ENCODE data around the gene ALDH1A3. TPM values are rescaled to one million over a fixed set of nuclear protein-coding genes. Genes with fewer than 3 reads are reported as not detected.

ALDH1A3 gene
- total RNA-seq, 4 donors from 2014 or later, result 6.7 to 39.4 (median 17.9) TPM

DNA sequence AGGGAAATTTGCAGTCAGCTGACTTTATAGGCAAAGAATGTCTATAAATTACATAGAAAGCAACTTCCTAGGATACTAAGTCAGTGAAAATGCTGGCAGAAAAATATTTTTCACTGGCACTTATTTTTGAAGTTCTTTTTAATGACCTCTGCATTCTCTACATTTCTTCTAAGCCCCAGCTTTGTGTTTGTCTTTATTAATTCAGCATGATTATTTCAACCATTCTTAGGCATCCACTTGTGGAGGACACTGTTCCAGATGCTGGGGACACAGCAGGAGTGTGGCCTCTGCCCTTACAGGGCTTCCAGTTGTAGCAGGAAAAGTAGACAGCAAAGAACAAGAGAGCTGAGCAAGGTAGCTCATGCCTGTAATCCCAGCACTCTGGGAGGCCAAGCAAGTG lies 54.5 kb downstream of the ALDH1A3 start:
- no peak overlapping the region for H3K27ac ChIP-seq
- in situ Hi-C loops (cut with MboI; ENCODE audit: low pct_ligation_motif_present in 1 of 4, low pct_unique_long_range_greater_than_20kb in 1 of 4, low sequenced_read_pairs in 3 of 4), result no loop called here

DNA sequence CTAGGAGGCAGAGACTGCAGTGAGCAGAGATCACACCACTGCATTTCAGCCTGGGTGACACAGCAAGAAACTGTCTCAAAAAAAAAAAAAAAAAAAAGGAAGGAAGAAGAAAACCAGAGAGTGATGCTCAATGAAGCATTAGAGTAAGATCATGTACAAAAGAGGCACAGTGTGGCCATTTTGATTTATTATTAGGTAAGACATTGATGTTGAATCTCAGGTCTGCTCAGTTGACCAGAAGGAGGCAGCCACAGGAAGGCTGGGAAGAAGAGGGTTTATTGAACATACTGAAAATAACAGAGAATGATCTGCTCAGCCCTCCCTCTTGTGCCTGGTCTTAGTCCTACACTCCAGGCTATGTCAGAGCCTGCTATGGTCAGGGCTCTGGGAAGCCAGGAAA lies 55.1 kb downstream of the ALDH1A3 start:
- in situ Hi-C loops (cut with MboI; ENCODE audit: low pct_ligation_motif_present in 1 of 4, low pct_unique_long_range_greater_than_20kb in 1 of 4, low sequenced_read_pairs in 3 of 4) (no loop called here), intact Hi-C loops (cut with DNase I; ENCODE audit: low total_unique reads) (no loop called here)
- no peaks in the 10 kb centered on the region for H3K4me1 ChIP-seq
- H3K27me3 ChIP-seq, result no peaks in the 10 kb centered on the region
- H3K4me3 ChIP-seq, result no peak overlapping the region
- TF ChIP-seq EP300 (IDR thresholded peaks at IDR 0.05; ENCODE audit: low read depth), result no peak
- TF ChIP-seq, protein P1, sequence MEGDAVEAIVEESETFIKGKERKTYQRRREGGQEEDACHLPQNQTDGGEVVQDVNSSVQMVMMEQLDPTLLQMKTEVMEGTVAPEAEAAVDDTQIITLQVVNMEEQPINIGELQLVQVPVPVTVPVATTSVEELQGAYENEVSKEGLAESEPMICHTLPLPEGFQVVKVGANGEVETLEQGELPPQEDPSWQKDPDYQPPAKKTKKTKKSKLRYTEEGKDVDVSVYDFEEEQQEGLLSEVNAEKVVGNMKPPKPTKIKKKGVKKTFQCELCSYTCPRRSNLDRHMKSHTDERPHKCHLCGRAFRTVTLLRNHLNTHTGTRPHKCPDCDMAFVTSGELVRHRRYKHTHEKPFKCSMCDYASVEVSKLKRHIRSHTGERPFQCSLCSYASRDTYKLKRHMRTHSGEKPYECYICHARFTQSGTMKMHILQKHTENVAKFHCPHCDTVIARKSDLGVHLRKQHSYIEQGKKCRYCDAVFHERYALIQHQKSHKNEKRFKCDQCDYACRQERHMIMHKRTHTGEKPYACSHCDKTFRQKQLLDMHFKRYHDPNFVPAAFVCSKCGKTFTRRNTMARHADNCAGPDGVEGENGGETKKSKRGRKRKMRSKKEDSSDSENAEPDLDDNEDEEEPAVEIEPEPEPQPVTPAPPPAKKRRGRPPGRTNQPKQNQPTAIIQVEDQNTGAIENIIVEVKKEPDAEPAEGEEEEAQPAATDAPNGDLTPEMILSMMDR (IDR thresholded peaks at IDR 0.05), result peak in 1 of 5 experiments; percentile 26
- no peak for TF ChIP-seq POLR2A (IDR thresholded peaks at IDR 0.05)
- no peak for TF ChIP-seq POLR2AphosphoS5 (IDR thresholded peaks at IDR 0.05)
- no peak for DNase-seq
- peaks cover 0 to 3% (median 0%) of the 10 kb centered on the region in 4 donors for H3K36me3 ChIP-seq
- no peaks in the 10 kb centered on the region for H3K9me3 ChIP-seq
- H3K27ac ChIP-seq, result no peak overlapping the region

More for the DNA sequence above, 54.5 kb downstream of the ALDH1A3 start:
- no peak for DNase-seq
- intact Hi-C loops (cut with DNase I; ENCODE audit: low total_unique reads), result no loop called here
- Histone ChIP-seq H3K4me3 (no peak overlapping the region), H3K4me1 (peaks cover 0 to 3% (median under 1%) of the 10 kb centered on the region in 4 donors), H3K36me3 (peaks cover 0 to 3% (median 0%) of the 10 kb centered on the region in 4 donors), H3K27me3 (no peaks in the 10 kb centered on the region), H3K9me3 (no peaks in the 10 kb centered on the region)
- TF ChIP-seq, protein P1 (IDR thresholded peaks at IDR 0.05), result no peak
- TF ChIP-seq EP300 (IDR thresholded peaks at IDR 0.05; ENCODE audit: low read depth) (no peak), POLR2A (IDR thresholded peaks at IDR 0.05) (no peak), POLR2AphosphoS5 (IDR thresholded peaks at IDR 0.05) (no peak)

DNA sequence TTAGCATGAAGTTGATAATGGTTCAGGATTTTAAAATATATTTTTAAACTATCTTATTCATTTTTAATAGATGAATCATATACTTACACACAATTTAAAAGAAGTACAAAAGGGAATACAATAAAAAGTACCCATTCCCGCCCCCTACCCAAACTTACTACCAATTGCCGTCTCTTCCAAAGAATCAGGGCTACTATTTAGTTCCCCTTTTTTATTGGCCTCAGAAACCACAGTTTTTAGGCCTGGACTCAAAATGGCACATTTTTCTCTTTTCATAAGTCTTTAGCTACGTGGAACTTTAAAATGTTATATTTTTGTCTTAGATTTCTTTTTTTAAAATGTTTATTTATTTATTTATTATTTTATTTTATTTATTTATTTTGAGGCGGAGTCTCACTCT lies 57.5 kb downstream of the ALDH1A3 start:
- H3K4me1 ChIP-seq, result no peaks in the 10 kb centered on the region
- peaks cover 0 to 3% (median 0%) of the 10 kb centered on the region in 4 donors for H3K36me3 ChIP-seq
- no peak overlapping the region for H3K4me3 ChIP-seq
- intact Hi-C loops (cut with DNase I; ENCODE audit: low total_unique reads), result no loop called here
- H3K27me3 ChIP-seq, result no peaks in the 10 kb centered on the region
- H3K27ac ChIP-seq, result no peak overlapping the region
- in situ Hi-C loops (cut with MboI; ENCODE audit: low pct_ligation_motif_present in 1 of 4, low pct_unique_long_range_greater_than_20kb in 1 of 4, low sequenced_read_pairs in 3 of 4), result no loop called here
- 78 to 85% methylated on average over 4 of the region's 4 CpGs for WGBS, 2 donors (ENCODE audit: low coverage in 1 of 2)
- H3K9me3 ChIP-seq, result no peaks in the 10 kb centered on the region
- DNase-seq, result no peak
- no peak for TF ChIP-seq POLR2AphosphoS5 (IDR thresholded peaks at IDR 0.05)
- TF ChIP-seq, protein P1 (IDR thresholded peaks at IDR 0.05), result no peak
- no peak for TF ChIP-seq POLR2A (IDR thresholded peaks at IDR 0.05)
- no peak for TF ChIP-seq EP300 (IDR thresholded peaks at IDR 0.05; ENCODE audit: low read depth)

DNA sequence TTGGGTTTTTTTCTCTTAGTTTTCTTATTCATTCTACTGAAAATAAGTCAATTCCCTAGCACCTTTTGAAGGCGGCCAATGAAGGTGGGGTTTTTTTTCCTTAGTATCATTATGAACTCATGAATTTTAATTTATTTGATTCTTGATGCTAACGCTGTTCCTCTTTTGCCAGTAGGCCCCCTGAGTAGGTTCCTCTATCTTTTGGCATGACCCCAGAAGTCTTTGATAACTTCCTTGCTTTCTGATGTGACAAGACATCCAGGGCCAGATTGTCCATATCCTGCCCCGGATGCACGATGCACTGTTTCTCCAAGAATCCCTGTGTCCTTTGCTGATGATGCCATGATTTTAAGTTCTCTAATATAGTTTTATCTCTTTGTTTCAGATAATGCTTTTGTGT lies 60.2 kb downstream of the ALDH1A3 start:
- Histone ChIP-seq H3K27me3 (no peaks in the 10 kb centered on the region), H3K36me3 (no peaks in the 10 kb centered on the region), H3K4me1 (peaks cover 0 to 9% (median 2%) of the 10 kb centered on the region in 4 donors), H3K27ac (no peak overlapping the region), H3K4me3 (no peak overlapping the region), H3K9me3 (no peaks in the 10 kb centered on the region)
- TF ChIP-seq EP300 (IDR thresholded peaks at IDR 0.05; ENCODE audit: low read depth), result no peak
- TF ChIP-seq POLR2A (IDR thresholded peaks at IDR 0.05), result no peak
- TF ChIP-seq POLR2AphosphoS5 (IDR thresholded peaks at IDR 0.05), result no peak
- TF ChIP-seq, protein P1 (IDR thresholded peaks at IDR 0.05), result no peak
- in situ Hi-C loops (cut with MboI; ENCODE audit: low pct_ligation_motif_present in 1 of 4, low pct_unique_long_range_greater_than_20kb in 1 of 4, low sequenced_read_pairs in 3 of 4), result no loop called here
- intact Hi-C loops (cut with DNase I; ENCODE audit: low total_unique reads), result no loop called here
- no peak for DNase-seq
- WGBS, 2 donors (ENCODE audit: low coverage in 1 of 2), result 66 to 80% methylated on average over 4 of the region's 4 CpGs
